Measurements from ENCODE around the gene MOSPD2.

GRCh38 chrX:14913241-14913640, 40.0 kb downstream of the MOSPD2 start:
- TF ChIP-seq POLR2A (IDR thresholded peaks at IDR 0.05; ENCODE audit: low read depth, low read length) (no peak), PAX5 (IDR thresholded peaks at IDR 0.05; ENCODE audit: insufficient read depth, low read length, severe bottlenecking) (no peak)

All from GM12891 (cell line).